ENCODE measurements around the gene TDRD3.
"Not testable (repeated sequence)": the region's sequence is repeated elsewhere in the genome, so short reads cannot be mapped to it uniquely, and the experiment has no call there.

Gene TDRD3

GRCh38 chr13:60372141-60372540 is 24.9 kb upstream of the TDRD3 start:
- no peaks in the 10 kb centered on the region for H3K4me1 ChIP-seq (ENCODE audit: control insufficient read depth, insufficient read depth, low read length)
- no peaks in the 10 kb centered on the region for H3K36me3 ChIP-seq (ENCODE audit: control insufficient read depth, insufficient read depth, low read length)
- H3K27ac ChIP-seq (ENCODE audit: low read depth, low read length): no peak overlapping the region
- H3K27me3 ChIP-seq (ENCODE audit: control insufficient read depth, insufficient read depth, low read length): no peaks in the 10 kb centered on the region
- no peak overlapping the region for H3K4me3 ChIP-seq (ENCODE audit: low read length)
- no peak overlapping the region for H3K9ac ChIP-seq (ENCODE audit: low read length)

GRCh38 chr13:60379282-60379681 is 17.7 kb upstream of the TDRD3 start:
- not testable (repeated sequence) for H3K36me3 ChIP-seq (ENCODE audit: control insufficient read depth, insufficient read depth, low read length); H3K27me3 ChIP-seq (ENCODE audit: control insufficient read depth, insufficient read depth, low read length); H3K4me3 ChIP-seq (ENCODE audit: low read length); H3K9ac ChIP-seq (ENCODE audit: low read length); H3K4me1 ChIP-seq (ENCODE audit: control insufficient read depth, insufficient read depth, low read length); H3K27ac ChIP-seq (ENCODE audit: low read depth, low read length)

- H3K4me3 ChIP-seq (ENCODE audit: low read length): no peak overlapping the region
- H3K27ac ChIP-seq (ENCODE audit: low read depth, low read length): no peak overlapping the region
- no peaks in the 10 kb centered on the region for H3K36me3 ChIP-seq (ENCODE audit: control insufficient read depth, insufficient read depth, low read length)
- no peak overlapping the region for H3K9ac ChIP-seq (ENCODE audit: low read length)
- H3K4me1 ChIP-seq (ENCODE audit: control insufficient read depth, insufficient read depth, low read length): no peaks in the 10 kb centered on the region
- H3K27me3 ChIP-seq (ENCODE audit: control insufficient read depth, insufficient read depth, low read length): no peaks in the 10 kb centered on the region
Observed at GRCh38 chr13:60379837-60380565, 17.0 kb upstream of the TDRD3 start.

- Histone ChIP-seq H3K27me3 (ENCODE audit: control insufficient read depth, insufficient read depth, low read length) (no peaks in the 10 kb centered on the region), H3K36me3 (ENCODE audit: control insufficient read depth, insufficient read depth, low read length) (no peaks in the 10 kb centered on the region), H3K4me1 (ENCODE audit: control insufficient read depth, insufficient read depth, low read length) (no peaks in the 10 kb centered on the region), H3K4me3 (ENCODE audit: low read length) (no peak overlapping the region), H3K9ac (ENCODE audit: low read length) (no peak overlapping the region), H3K27ac (ENCODE audit: low read depth, low read length) (no peak overlapping the region)
Observed at GRCh38 chr13:60384911-60385310, 12.1 kb upstream of the TDRD3 start.

- no peak overlapping the region for H3K4me3 ChIP-seq (ENCODE audit: low read length)
- no peak overlapping the region for H3K27ac ChIP-seq (ENCODE audit: low read depth, low read length)
- no peaks in the 10 kb centered on the region for H3K4me1 ChIP-seq (ENCODE audit: control insufficient read depth, insufficient read depth, low read length)
- H3K9ac ChIP-seq (ENCODE audit: low read length): no peak overlapping the region
- no peaks in the 10 kb centered on the region for H3K27me3 ChIP-seq (ENCODE audit: control insufficient read depth, insufficient read depth, low read length)
- H3K36me3 ChIP-seq (ENCODE audit: control insufficient read depth, insufficient read depth, low read length): no peaks in the 10 kb centered on the region
Observed at GRCh38 chr13:60386250-60386649, 10.8 kb upstream of the TDRD3 start.

- Histone ChIP-seq H3K36me3 (ENCODE audit: control insufficient read depth, insufficient read depth, low read length) (no peaks in the 10 kb centered on the region), H3K4me1 (ENCODE audit: control insufficient read depth, insufficient read depth, low read length) (no peaks in the 10 kb centered on the region), H3K9ac (ENCODE audit: low read length) (no peak overlapping the region), H3K27me3 (ENCODE audit: control insufficient read depth, insufficient read depth, low read length) (no peaks in the 10 kb centered on the region), H3K27ac (ENCODE audit: low read depth, low read length) (no peak overlapping the region), H3K4me3 (ENCODE audit: low read length) (no peak overlapping the region)
Observed at GRCh38 chr13:60392131-60392530, 4.9 kb upstream of the TDRD3 start.

GRCh38 chr13:60395971-60396782 is 843 bp upstream of the TDRD3 start:
- Histone ChIP-seq H3K36me3 (ENCODE audit: control insufficient read depth, insufficient read depth, low read length) (no peaks in the 10 kb centered on the region), H3K4me3 (ENCODE audit: low read length) (peak overlapping the region; percentile 89), H3K27me3 (ENCODE audit: control insufficient read depth, insufficient read depth, low read length) (no peaks in the 10 kb centered on the region), H3K9ac (ENCODE audit: low read length) (peak overlapping the region; percentile 72), H3K4me1 (ENCODE audit: control insufficient read depth, insufficient read depth, low read length) (peaks cover 11% of the 10 kb centered on the region), H3K27ac (ENCODE audit: low read depth, low read length) (peak overlapping the region; percentile 94)

GRCh38 chr13:60397704-60398378 is 821 bp downstream of the TDRD3 start:
- peak overlapping the region; percentile 94 for H3K27ac ChIP-seq (ENCODE audit: low read depth, low read length)
- peaks cover 14% of the 10 kb centered on the region for H3K4me1 ChIP-seq (ENCODE audit: control insufficient read depth, insufficient read depth, low read length)
- H3K4me3 ChIP-seq (ENCODE audit: low read length): peak overlapping the region; percentile 71
- no peaks in the 10 kb centered on the region for H3K27me3 ChIP-seq (ENCODE audit: control insufficient read depth, insufficient read depth, low read length)
- H3K36me3 ChIP-seq (ENCODE audit: control insufficient read depth, insufficient read depth, low read length): no peaks in the 10 kb centered on the region
- H3K9ac ChIP-seq (ENCODE audit: low read length): peak overlapping the region; percentile 61

- H3K4me3 ChIP-seq (ENCODE audit: low read length): peak overlapping the region; percentile 71
- peak overlapping the region; percentile 61 for H3K9ac ChIP-seq (ENCODE audit: low read length)
- peak overlapping the region; percentile 94 for H3K27ac ChIP-seq (ENCODE audit: low read depth, low read length)
- peaks cover 14% of the 10 kb centered on the region for H3K4me1 ChIP-seq (ENCODE audit: control insufficient read depth, insufficient read depth, low read length)
- H3K27me3 ChIP-seq (ENCODE audit: control insufficient read depth, insufficient read depth, low read length): no peaks in the 10 kb centered on the region
- no peaks in the 10 kb centered on the region for H3K36me3 ChIP-seq (ENCODE audit: control insufficient read depth, insufficient read depth, low read length)
Observed at GRCh38 chr13:60398379-60398891, 1.4 kb downstream of the TDRD3 start.

GRCh38 chr13:60398907-60399589 is 2.0 kb downstream of the TDRD3 start:
- Histone ChIP-seq H3K27ac (ENCODE audit: low read depth, low read length) (peak overlapping the region; percentile 94), H3K27me3 (ENCODE audit: control insufficient read depth, insufficient read depth, low read length) (no peaks in the 10 kb centered on the region), H3K9ac (ENCODE audit: low read length) (no peak overlapping the region), H3K36me3 (ENCODE audit: control insufficient read depth, insufficient read depth, low read length) (no peaks in the 10 kb centered on the region), H3K4me1 (ENCODE audit: control insufficient read depth, insufficient read depth, low read length) (peaks cover 14% of the 10 kb centered on the region), H3K4me3 (ENCODE audit: low read length) (peak overlapping the region; percentile 24)

GRCh38 chr13:60402022-60402421 is 5.0 kb downstream of the TDRD3 start:
- Histone ChIP-seq H3K27me3 (ENCODE audit: control insufficient read depth, insufficient read depth, low read length) (no peaks in the 10 kb centered on the region), H3K9ac (ENCODE audit: low read length) (no peak overlapping the region), H3K4me3 (ENCODE audit: low read length) (no peak overlapping the region), H3K27ac (ENCODE audit: low read depth, low read length) (no peak overlapping the region), H3K4me1 (ENCODE audit: control insufficient read depth, insufficient read depth, low read length) (peaks cover 14% of the 10 kb centered on the region), H3K36me3 (ENCODE audit: control insufficient read depth, insufficient read depth, low read length) (no peaks in the 10 kb centered on the region)

- no peaks in the 10 kb centered on the region for H3K27me3 ChIP-seq (ENCODE audit: control insufficient read depth, insufficient read depth, low read length)
- no peak overlapping the region for H3K4me3 ChIP-seq (ENCODE audit: low read length)
- H3K27ac ChIP-seq (ENCODE audit: low read depth, low read length): no peak overlapping the region
- H3K9ac ChIP-seq (ENCODE audit: low read length): no peak overlapping the region
- peaks cover 4% of the 10 kb centered on the region for H3K4me1 ChIP-seq (ENCODE audit: control insufficient read depth, insufficient read depth, low read length)
- no peaks in the 10 kb centered on the region for H3K36me3 ChIP-seq (ENCODE audit: control insufficient read depth, insufficient read depth, low read length)
Observed at GRCh38 chr13:60407095-60407494, 10.1 kb downstream of the TDRD3 start.
